HG03354 (cell line): ENCODE data around the gene KCNF1.

Experiments
- ATAC-seq: cut with Tn5 transposase; IDR thresholded peaks from one replicate; pipeline ENCODE4 v1.9.1; 2021; ENCODE audit warnings: mild to moderate bottlenecking; ENCODE audit not compliant: unreplicated experiment, poor library complexity, severe bottlenecking

Gene KCNF1

GRCh38 chr2:10916953-10917352 lies 5.2 kb downstream of the KCNF1 start:
- ATAC-seq, result no peak

DNA sequence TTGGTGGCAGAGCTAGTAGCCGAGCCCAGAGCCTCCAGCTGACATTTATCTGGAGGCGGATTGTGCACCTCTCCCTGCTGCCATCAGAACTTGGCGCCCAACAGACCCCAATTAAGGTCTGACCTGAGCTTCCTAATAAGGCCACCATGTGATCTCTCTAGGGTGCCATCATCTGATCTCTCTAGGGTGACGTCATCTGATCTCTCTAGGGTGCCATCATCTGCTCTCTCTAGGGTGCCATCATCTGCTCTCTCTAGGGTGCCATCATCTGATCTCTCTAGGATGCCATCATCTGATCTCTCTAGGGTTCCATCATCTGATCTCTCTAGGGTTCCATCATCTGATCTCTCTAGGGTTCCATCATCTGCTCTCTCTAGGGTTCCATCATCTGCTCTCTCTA lies 6.2 kb downstream of the KCNF1 start:
- ATAC-seq, result no peak

GRCh38 chr2:10918661-10919409 lies 7.1 kb downstream of the KCNF1 start:
- ATAC-seq, result no peak

GRCh38 chr2:10919410-10919770 lies 7.7 kb downstream of the KCNF1 start:
- no peak for ATAC-seq

DNA sequence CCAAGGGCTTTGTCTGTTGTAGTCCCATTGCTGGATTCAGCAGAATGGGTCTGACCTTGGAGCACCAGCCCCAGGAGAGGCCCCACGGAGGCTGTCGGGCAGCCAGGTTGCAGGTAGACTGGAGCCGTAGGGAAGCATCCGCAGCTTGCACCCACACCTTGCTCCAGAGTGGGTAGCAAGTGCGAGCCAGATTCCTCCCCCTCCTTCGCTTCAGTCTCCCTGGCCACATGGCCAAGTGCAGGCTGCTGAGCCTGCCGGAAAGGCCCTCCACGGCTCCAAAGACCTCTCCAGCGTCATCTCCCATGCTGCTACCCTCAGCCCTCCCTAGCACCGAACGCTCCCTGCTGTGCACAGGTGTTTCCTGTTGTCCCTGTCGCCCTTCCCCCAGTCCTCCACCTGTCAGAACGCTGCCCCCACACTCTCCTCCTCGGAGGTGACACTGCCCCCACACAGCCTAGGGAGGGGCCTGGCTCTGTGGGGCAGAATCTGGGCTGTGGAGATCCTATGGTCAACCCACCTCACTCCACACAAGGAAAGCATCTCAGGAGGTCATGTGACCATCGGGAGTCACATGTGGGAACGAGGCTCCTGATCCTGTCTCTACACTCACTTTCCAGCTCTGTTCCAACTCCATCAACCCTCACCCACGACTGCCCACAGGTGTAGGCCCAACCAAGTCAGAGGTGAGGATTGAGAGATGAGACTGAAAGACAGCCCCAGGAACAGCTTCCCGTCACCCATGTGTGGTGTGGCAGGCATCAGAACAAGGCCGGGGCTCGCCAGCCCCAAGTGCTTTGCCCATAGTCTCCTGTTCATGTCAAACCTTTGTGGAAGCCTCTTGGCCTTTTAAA lies 8.3 kb downstream of the KCNF1 start:
- ATAC-seq, result no peak

DNA sequence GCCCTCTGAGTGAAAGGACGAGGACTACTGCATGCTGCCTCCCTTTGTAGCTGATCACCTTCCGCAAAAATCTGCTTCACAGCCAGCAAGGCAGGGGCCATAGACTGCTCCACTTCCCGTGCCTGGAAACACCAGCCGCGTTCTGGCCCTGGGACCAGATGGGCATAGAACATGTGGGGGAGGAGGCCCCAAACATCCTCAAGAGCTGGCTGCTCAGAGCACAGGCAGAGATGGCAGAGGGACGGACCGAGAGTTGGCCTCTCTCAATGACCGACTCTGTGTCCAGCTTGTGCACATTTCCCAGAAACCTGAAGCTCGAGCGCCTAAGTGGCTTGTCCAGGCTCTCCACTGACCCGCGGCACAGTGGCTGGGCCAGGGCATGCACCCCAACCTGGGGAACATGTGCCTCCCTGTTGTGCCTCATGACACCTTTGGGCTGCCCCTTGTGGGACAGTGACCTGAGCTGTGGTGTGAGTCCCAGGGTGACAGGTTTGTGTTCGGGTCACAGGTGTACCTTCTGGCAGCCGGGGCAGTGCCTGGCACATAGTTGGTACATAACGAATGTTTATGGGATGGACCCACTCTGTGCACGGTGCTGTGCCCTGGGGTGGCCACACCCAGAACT lies 9.1 kb downstream of the KCNF1 start:
- ATAC-seq, result no peak

- no peak for ATAC-seq
Observed at GRCh38 chr2:10921525-10921924, 9.8 kb downstream of the KCNF1 start.

GRCh38 chr2:10922307-10923007 lies 10.7 kb downstream of the KCNF1 start:
- ATAC-seq, result no peak

- no peak for ATAC-seq
Observed at GRCh38 chr2:10923008-10923375, 11.3 kb downstream of the KCNF1 start.

DNA sequence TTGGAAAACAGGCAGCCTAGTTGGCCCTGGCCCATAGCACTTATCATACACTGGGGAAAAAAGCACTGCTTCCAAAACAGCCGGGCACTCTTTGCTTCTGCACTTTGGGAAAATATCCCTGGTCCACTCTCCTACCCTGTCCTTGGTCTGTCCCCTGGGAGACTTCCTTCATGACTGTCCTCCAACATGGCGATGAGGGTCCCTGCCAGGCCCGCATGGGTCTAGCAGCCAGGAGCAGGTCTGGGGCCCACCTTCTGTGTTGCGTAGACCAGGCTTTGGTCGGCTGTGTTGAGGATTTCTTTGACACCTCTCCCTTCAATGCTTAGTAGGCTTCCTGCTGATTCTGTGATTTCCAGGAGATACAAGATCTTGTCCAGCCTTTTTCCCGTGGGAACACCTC lies 12.2 kb downstream of the KCNF1 start:
- ATAC-seq, result no peak

GRCh38 chr2:10924441-10924840 lies 12.7 kb downstream of the KCNF1 start:
- ATAC-seq, result no peak

GRCh38 chr2:10924859-10925258 lies 13.1 kb downstream of the KCNF1 start:
- ATAC-seq, result no peak

DNA sequence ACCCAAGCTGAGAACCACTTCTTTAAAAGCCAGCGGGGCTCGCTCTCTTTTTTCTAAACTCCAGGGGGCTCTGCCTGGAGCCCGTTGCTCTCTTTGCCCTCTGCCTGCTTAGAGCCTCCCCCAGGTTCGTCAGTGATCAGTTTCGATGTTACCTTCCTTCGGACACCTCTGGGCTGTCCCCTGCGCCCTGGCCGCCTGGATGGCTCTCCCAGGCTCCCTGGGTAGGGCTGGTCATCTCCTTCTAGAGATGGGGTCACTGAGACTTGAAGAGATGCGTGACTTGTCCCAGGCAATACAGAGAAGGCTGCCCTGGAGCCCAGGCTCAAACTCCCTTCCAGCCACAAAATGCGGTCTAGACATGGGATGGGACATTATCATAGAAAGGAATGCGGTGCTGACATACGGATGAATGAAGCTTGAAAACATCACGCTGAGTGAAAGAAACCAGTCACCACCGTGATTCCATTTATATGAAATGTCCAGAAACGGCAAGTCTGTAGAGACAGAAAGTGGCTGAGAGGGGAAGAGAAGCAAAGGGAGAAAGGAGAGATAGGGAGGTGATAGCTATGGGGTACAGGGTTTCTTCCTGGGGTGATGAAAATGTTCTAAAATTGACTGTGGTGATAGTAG lies 14.6 kb downstream of the KCNF1 start:
- ATAC-seq, result no peak

GRCh38 chr2:10930721-10931516 lies 19.2 kb downstream of the KCNF1 start:
- ATAC-seq, result no peak

GRCh38 chr2:10931710-10932255 lies 20.0 kb downstream of the KCNF1 start:
- ATAC-seq, result no peak

DNA sequence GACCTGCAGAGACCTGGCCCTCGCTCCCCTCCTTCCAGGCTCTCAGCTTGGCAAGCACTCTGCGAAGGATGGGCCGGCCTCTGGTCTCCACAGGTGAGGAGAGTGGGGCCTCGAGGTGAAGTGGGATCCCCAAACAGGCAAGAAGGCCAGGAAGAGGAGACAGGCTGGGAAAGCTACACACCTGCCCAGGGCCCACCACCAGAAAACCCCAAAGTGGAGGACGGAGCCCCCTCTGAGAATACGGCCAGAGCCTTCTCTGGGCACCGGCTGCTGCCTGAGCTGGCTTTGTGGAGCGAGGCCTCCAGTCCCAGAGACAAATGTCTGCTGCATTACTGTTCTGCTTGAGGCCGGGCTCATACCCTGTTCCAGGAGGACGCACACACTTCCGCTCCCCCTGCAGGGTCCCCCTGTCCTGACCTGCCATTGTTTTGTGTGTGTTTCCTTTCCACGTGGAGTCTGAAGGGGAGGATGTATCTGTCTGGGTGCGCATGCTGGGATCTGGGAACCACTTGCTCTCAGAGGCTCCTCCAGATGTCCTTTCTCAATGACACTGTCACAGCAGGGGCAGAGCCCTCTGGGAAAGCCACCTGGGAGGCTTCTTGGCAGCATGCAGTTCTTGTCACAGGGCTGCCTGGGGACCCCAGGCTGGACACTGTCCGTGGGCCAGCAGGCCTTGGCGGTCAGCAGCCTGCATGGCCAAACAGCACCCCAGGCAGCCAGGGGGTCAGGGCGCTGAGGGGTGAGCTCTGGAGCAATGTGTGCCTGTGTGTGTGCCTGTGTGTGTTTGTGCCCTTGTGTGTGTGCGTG lies 20.8 kb downstream of the KCNF1 start:
- no peak for ATAC-seq

GRCh38 chr2:10933700-10934225 lies 22.0 kb downstream of the KCNF1 start:
- ATAC-seq, result no peak
